NCI-H2227 (cell line): ENCODE results near the gene FBXO45.
A peak's percentile ranks its signal among the peaks of the same experiment; 100 is the strongest.
"Not testable (repeated sequence)": the region's sequence is repeated elsewhere in the genome, so short reads cannot be mapped to it uniquely, and the experiment has no call there.

Experiments
- DNase-seq: peaks from one replicate; lab custom pipeline; 2025; ENCODE audit not compliant: unreplicated experiment; lab: John Stamatoyannopoulos, UW

FBXO45 gene

DNA sequence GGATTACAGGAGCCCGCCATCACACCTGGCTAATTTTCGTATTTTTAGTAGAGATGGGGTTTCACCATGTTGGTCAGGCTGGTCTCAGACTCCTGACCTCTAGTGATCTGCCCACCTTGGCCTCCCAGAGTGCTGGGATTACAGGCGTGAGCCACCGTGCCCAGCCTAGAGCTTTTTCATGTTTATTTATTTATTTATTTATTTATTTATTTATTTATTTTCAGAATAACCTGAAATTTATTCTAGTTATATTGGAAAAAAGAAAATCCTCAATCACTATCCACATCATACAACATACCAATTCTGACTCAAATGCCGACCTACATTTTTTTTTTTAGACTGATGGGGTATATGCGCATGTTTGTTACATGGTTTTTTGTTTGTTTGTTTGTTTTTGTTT, 46.8 kb downstream of the FBXO45 start:
- not testable (repeated sequence) for DNase-seq

DNA sequence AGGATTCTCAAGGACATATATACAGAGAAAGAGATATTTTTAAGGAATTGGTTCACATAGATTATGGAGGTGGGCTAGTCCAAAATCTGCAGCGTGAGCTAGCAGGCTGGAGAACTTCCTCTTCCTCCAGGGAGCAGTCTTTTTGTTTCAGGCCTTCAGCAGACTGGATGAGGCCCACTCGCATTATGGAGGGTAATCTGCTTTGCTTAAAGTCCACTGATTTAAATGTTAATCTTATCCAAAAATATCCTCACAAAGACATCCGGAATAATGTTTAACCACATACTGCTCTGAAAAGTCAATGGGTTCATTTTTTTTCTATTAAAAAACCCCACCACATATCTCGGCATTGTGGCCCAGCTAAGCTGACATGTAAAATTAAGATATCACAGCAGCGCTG, 48.8 kb downstream of the FBXO45 start:
- no peak for DNase-seq

DNA sequence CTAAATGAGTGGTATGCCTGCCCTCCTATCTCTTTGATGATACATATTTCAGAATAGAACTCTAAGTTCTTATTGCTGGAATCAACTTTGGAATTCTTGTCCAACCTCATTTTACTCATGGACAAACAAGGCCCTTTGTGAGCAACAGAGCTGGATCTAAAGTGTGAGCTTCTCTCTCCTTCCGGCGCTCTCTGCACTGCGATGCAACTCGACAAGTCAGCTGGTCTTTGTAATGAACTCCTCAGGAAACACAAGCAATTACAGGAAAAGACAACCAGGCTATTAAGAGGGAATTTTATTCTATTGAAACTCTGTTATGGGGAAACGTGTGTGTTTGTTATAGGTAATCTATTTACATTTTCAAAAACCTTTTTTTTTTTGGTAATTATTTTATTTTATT, 50.8 kb downstream of the FBXO45 start:
- no peak for DNase-seq

- not testable (repeated sequence) for DNase-seq
Observed at GRCh38 chr3:196619627-196620026, 51.2 kb downstream of the FBXO45 start.

- peak; percentile 38 for DNase-seq
Observed at GRCh38 chr3:196620161-196620604, 51.7 kb downstream of the FBXO45 start.

GRCh38 chr3:196620684-196621083, 52.2 kb downstream of the FBXO45 start:
- DNase-seq = no peak

DNA sequence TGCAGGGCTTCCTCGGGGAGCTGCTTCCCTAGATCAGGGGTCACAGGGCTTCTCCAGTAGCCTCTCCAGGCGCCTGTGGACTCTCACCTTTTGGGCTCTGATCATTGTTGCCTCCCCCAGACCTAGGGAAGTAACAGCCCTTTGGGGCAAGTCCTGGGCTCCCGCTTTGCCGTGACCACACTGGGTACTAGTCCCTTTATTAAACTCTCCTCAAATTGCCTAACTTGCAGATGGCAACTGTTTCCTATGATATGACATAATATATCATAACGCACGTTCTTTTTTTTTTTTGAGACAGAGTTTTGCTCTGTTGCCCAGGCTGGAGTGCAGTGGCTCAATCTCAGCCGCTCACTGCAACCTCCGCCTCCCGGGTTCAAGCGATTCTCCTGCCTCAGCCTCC, 53.2 kb downstream of the FBXO45 start:
- DNase-seq = no peak

- no peak for DNase-seq
Observed at GRCh38 chr3:196624067-196624790, 55.8 kb downstream of the FBXO45 start.

- DNase-seq = no peak
Observed at GRCh38 chr3:196624907-196625306, 56.4 kb downstream of the FBXO45 start.

DNA sequence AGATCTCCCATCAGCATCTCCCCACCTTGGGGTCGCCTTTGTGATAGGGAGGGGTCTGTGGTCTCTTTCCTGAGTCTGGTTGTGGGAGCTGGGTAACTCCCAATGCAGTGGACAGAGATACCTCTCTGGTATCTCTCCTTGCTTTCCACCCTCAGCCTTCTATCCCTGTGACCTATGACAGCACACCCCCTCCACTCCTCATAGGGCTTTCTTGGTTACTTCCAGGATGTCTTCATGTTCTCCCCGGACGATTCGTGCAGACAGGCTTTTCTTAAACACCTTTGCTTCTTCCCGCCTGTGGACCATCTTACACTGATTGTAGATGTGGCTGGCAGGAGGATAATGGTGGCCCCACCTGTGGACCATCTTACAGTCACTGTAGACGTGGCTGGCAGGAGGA, 56.9 kb downstream of the FBXO45 start:
- DNase-seq = no peak

GRCh38 chr3:196627918-196628231, 59.4 kb downstream of the FBXO45 start:
- no peak for DNase-seq

DNA sequence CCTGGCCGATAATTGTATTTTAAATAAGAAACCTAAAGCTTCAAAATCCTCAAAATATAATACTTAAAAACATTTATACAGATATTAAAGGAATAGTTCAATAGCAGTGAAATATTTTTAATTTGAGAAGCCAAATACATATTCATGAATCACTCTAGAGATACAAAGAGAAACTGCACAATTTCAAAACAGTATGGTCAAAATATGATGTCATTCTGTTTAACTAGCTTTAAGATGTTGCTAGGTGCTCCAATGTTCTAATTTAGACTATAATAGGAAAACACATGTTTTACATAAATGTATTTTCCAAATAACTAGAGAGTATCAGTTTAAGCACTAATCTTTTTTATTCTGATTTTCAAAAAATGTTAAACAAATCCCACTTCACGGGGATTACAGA, 60.8 kb downstream of the FBXO45 start:
- DNase-seq = no peak

DNA sequence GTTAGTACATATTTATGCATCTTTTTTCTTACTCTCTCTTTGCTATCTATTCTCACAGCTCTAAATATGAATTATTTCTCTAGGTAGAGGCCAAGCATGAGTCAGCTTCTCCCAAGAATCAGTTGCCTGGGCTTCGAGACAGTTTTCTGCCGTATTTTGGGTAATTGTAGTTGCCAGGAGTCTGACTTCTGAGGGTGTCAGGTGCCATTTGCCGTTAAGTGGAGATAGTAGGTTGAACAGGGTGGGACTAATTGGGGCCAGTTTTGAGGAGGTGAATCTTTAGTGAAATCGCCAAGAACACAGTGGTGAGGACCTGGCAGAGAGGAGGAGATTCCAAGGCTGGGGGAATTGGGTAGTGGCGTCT, 63.2 kb downstream of the FBXO45 start:
- DNase-seq = peak; percentile 61

DNA sequence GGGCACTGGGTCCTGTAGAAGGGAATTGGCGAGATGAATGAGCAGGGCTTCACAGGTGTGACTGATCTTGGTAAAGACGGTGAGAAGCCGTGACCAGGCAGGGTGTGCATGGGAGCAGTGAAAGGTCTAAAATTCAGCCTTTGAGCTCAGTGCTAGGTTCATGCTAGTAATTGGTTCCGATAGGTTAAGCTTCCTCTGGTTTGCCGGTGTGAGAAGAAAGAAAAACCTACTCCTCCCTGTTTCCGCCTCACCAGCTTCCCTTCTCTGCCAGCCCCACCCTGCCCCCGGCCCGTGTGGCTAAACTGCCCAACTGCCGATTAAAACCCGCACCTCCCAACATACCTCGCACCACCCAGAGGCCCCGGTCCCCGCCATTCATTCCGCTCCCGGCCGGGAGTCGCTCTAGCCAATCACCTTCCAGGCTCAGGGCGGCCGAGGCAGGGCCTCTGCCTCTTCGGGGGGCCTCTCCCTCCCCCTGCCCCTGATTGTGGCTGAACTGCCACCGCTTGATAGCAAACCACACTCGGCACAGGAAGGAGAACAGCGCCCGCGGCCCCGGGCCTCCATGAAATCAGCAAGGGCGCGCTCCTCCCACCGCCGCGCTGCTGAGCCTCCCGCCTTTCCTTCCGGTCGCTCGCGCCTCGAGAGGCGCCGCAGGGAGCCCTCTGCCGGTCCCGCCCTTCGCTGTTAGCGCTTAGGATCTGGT, 63.7 kb downstream of the FBXO45 start:
- DNase-seq = peak; percentile 96

DNA sequence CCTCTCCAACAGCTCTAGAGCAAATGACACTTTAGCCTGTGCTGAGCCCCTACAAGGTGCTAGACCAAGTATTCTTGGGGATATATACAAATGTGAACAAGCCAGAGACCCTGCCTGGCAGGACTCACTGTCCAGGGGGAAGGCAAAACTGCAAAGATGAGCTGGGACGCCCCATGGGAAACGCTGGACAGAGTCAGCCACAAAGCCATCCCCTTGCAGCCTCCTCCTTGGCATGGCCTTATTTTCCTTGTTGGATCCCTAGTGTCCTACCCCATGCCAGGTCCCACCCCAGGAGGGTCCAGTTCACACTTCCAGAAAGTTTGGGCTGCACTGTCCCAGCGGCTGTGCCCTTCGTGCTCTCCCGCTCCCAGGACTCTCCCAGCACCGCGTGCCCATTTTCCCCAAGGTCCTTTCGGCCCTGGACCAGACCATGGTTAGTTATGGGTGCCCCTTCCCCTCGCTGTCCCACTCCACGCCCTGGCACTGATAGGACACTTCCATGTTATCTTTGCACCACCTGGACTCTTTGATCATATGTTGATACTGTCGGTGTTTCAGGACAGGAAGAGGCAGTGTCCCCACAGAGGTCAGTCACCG, 65.2 kb downstream of the FBXO45 start:
- no peak for DNase-seq

- no peak for DNase-seq
Observed at GRCh38 chr3:196634224-196634623, 65.8 kb downstream of the FBXO45 start.

- DNase-seq = no peak
Observed at GRCh38 chr3:196634829-196635228, 66.4 kb downstream of the FBXO45 start.

GRCh38 chr3:196636369-196637349, 68.2 kb downstream of the FBXO45 start:
- no peak for DNase-seq

DNA sequence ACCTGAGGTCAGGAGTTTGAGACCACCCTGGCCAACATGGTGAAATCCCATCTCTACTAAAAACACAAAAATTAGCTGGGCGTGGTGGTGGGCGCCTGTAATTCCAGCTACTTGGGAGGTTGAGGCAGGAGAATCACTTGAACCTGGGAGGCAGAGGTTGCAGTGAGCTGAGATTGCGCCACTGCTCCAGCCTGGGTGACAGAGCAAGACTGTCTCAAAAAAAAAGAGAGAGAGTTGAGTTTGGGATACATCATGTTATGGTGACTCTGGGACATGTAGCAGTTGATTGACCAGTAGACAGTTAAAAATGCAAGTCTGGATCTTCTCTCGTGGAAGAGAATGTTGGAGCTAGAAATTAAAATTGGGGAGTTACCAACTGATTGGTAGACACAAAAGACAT, 69.5 kb downstream of the FBXO45 start:
- not testable (repeated sequence) for DNase-seq
